ENCODE results near the gene LYSMD3.

GRCh38 chr5:90548069-90548593, 18.7 kb upstream of the LYSMD3 start:
- TF ChIP-seq CTCF (IDR thresholded peaks at IDR 0.05 in 4 of 5, conservative IDR thresholded peaks at IDR 0.05 in 1 of 5) = no peak
- no peak for TF ChIP-seq POLR2A (IDR thresholded peaks at IDR 0.05)

All from gastrocnemius medialis (tissue), 4 donors.